ENCODE measurements around the gene SRPK2. TPM values are rescaled to one million over a fixed set of nuclear protein-coding genes. Genes with fewer than 3 reads are reported as not detected.

SRPK2 gene
- total and polyA plus RNA-seq, 2 of the 8 experiments (the other 6 are each of a cell fraction or from before 2014, with no cell fraction given) = 10.0 to 47.1 TPM

GRCh38 chr7:105413887-105414437, 25.2 kb upstream of the SRPK2 start:
- no peak overlapping the region for H2BK120ac ChIP-seq (replicated peaks; ENCODE audit: low read depth, low read length)
- no peaks in the 10 kb centered on the region for H3K36me3 ChIP-seq (ENCODE audit: control insufficient read depth in 2 of 4, insufficient read depth in 4 of 4, low read length in 3 of 4)
- no peaks in the 10 kb centered on the region for H4K20me1 ChIP-seq (replicated peaks in 1 of 2; ENCODE audit: control insufficient read depth in 1 of 2, insufficient read depth in 2 of 2, low read length in 2 of 2)
- no peak for FAIRE-seq
- TF ChIP-seq KDM4A (IDR thresholded peaks at IDR 0.05; ENCODE audit: low read depth, low read length, severe bottlenecking) (no peak), SP4 (IDR thresholded peaks at IDR 0.05; ENCODE audit: low read length) (no peak), RXRA (IDR thresholded peaks at IDR 0.05; ENCODE audit: insufficient read depth, low read depth, low read length) (no peak), MAFK (IDR thresholded peaks at IDR 0.05; ENCODE audit: low read depth, low read length) (peak; percentile 14; the same call in 1 of the 2 replicates)
- no peak overlapping the region for H4K5ac ChIP-seq (ENCODE audit: insufficient read length, low read depth, low read length)
- no peak overlapping the region for H4K91ac ChIP-seq (replicated peaks; ENCODE audit: insufficient read length, low read length)
- no peak overlapping the region for H3K4me3 ChIP-seq (ENCODE audit: extremely low read depth in 1 of 4, insufficient read depth in 2 of 4, low read depth in 3 of 4, low read length in 4 of 4)
- no peaks in the 10 kb centered on the region for H3K27me3 ChIP-seq (replicated peaks in 1 of 4; ENCODE audit: control insufficient read depth in 3 of 4, extremely low read depth in 1 of 4, insufficient read depth in 3 of 4, low read length in 3 of 4)
- H3K9me3 ChIP-seq (ENCODE audit: insufficient read depth in 2 of 2, low read depth in 1 of 2, low read length in 1 of 2) = peaks cover 0 to 6% of the 10 kb centered on the region in 2 experiments; a peak in 1 of 4 replicates
- no peaks in the 10 kb centered on the region for H3K79me1 ChIP-seq (ENCODE audit: low read depth, low read length)
- ChIA-PET CTCF (ENCODE audit: partially characterized antibody) (interaction anchor here (1.0 to 3.8 kb wide), 5 partner anchors 8 to 46 kb away, joined by 3 to 20 read pairs (median 5); no protein-coding TSS in a partner anchor), POLR2A (ENCODE audit: partially characterized antibody) (interaction anchor here (0.7 kb wide), 1 partner anchor 57 kb away, joined by 3 read pairs; no protein-coding TSS in a partner anchor)
- no peak overlapping the region for H3K23ac ChIP-seq (ENCODE audit: insufficient read length)
- H3K4ac ChIP-seq (replicated peaks; ENCODE audit: insufficient read length, low read depth, low read length) = no peak overlapping the region
- no peaks in the 10 kb centered on the region for H3K23me2 ChIP-seq (ENCODE audit: low read depth, low read length)
- H2AFZ ChIP-seq (ENCODE audit: low read length) = no peak overlapping the region
- no peak overlapping the region for H2BK12ac ChIP-seq (ENCODE audit: low read depth, low read length)
- WGBS, 2 experiments (ENCODE audit: extremely low coverage in 1 of 2, insufficient coverage in 1 of 2, insufficient read length in 1 of 2, insufficient replicate concordance in 2 of 2, low coverage in 1 of 2, low lambda C conversion rate in 2 of 2, missing lambda C conversion rate in 1 of 2) = 92% methylated on average over 8 of the region's 8 CpGs; no CpG with 5 or more reads in 1 of the 2 experiments
- H3K18ac ChIP-seq (ENCODE audit: extremely low read depth, low read length) = no peak overlapping the region
- H3K14ac ChIP-seq (ENCODE audit: insufficient read length) = no peak overlapping the region
- H2BK20ac ChIP-seq (ENCODE audit: low read length) = no peak overlapping the region
- H3K56ac ChIP-seq (replicated peaks; ENCODE audit: insufficient read length, low read depth, low read length) = no peak overlapping the region
- no peaks in the 10 kb centered on the region for H3K79me2 ChIP-seq (ENCODE audit: control insufficient read depth in 1 of 2, insufficient read depth in 2 of 2, low read length in 2 of 2)
- H3K9ac ChIP-seq (replicated peaks in 1 of 4; ENCODE audit: extremely low read depth in 1 of 4, low read depth in 3 of 4, low read length in 3 of 4) = no peak overlapping the region
- no peak overlapping the region for H3K4me2 ChIP-seq (ENCODE audit: insufficient read depth in 1 of 2, low read depth in 2 of 2, low read length in 2 of 2)
- H4K8ac ChIP-seq (ENCODE audit: extremely low read depth, insufficient read depth, low read length) = no peak overlapping the region
- no peak for DNase-seq (ENCODE audit: low read depth in 1 of 2, low spot score in 2 of 2)
- H3K4me1 ChIP-seq (replicated peaks in 1 of 4; ENCODE audit: control insufficient read depth in 3 of 4, insufficient read depth in 4 of 4, low read length in 3 of 4) = no peaks in the 10 kb centered on the region
- no peak overlapping the region for H2AK5ac ChIP-seq (ENCODE audit: low read depth, low read length)
- no peak overlapping the region for H3K27ac ChIP-seq (ENCODE audit: low read depth, low read length)
- H2BK5ac ChIP-seq (ENCODE audit: low read depth, low read length) = no peak overlapping the region
- H2BK15ac ChIP-seq (ENCODE audit: low read length) = no peak overlapping the region
